HG03521 (cell line): ENCODE results near the gene SLC25A38.
"Not testable (repeated sequence)": the region's sequence is repeated elsewhere in the genome, so short reads cannot be mapped to it uniquely, and the experiment has no call there.

ENCODE experiments used
- ATAC-seq: cut with Tn5 transposase; IDR thresholded peaks from one replicate; pipeline ENCODE4 v1.9.1; 2021; ENCODE audit warnings: mild to moderate bottlenecking, moderate library complexity; ENCODE audit not compliant: unreplicated experiment

SLC25A38 gene

GRCh38 chr3:39383045-39383880 is at the start of gene SLC25A38:
SLC25A38 (plus strand) TSS chr3:39383370; CDS start chr3:39383725, 355 bp downstream.
- ATAC-seq, result peak; percentile 73

- ATAC-seq, result no peak
Measured at GRCh38 chr3:39333607-39334006, 49.6 kb upstream of the SLC25A38 start.

GRCh38 chr3:39334205-39334604 is 49.0 kb upstream of the SLC25A38 start:
- ATAC-seq, result no peak

- no peak for ATAC-seq
Measured at GRCh38 chr3:39338201-39338600, 45.0 kb upstream of the SLC25A38 start.

GRCh38 chr3:39339086-39339485 is 44.1 kb upstream of the SLC25A38 start:
- ATAC-seq, result no peak

GRCh38 chr3:39343076-39343717 is 40.0 kb upstream of the SLC25A38 start:
- no peak for ATAC-seq

- no peak for ATAC-seq
Measured at GRCh38 chr3:39343760-39344159, 39.4 kb upstream of the SLC25A38 start.

- no peak for ATAC-seq
Measured at GRCh38 chr3:39344746-39345344, 38.3 kb upstream of the SLC25A38 start.

GRCh38 chr3:39346785-39347585 is 36.2 kb upstream of the SLC25A38 start:
- ATAC-seq, result peak; percentile 80

GRCh38 chr3:39347586-39347876 is 35.6 kb upstream of the SLC25A38 start:
- no peak for ATAC-seq

GRCh38 chr3:39349080-39349479 is 34.1 kb upstream of the SLC25A38 start:
- no peak for ATAC-seq

- ATAC-seq, result no peak
Measured at GRCh38 chr3:39350714-39351113, 32.5 kb upstream of the SLC25A38 start.

GRCh38 chr3:39351134-39351533 is 32.0 kb upstream of the SLC25A38 start:
- not testable (repeated sequence) for ATAC-seq

GRCh38 chr3:39353168-39353927 is 29.8 kb upstream of the SLC25A38 start:
- not testable (repeated sequence) for ATAC-seq

GRCh38 chr3:39358333-39358732 is 24.8 kb upstream of the SLC25A38 start:
- ATAC-seq, result no peak

GRCh38 chr3:39361252-39361927 is 21.8 kb upstream of the SLC25A38 start:
- ATAC-seq, result no peak

GRCh38 chr3:39362192-39362591 is 21.0 kb upstream of the SLC25A38 start:
- ATAC-seq, result no peak

- ATAC-seq, result no peak
Measured at GRCh38 chr3:39362812-39363211, 20.4 kb upstream of the SLC25A38 start.

GRCh38 chr3:39370450-39370849 is 12.7 kb upstream of the SLC25A38 start:
- not testable (repeated sequence) for ATAC-seq

GRCh38 chr3:39372833-39373232 is 10.3 kb upstream of the SLC25A38 start:
- no peak for ATAC-seq
